ENCODE data around the gene APBB2. TPM values are rescaled to one million over a fixed set of nuclear protein-coding genes. Genes with fewer than 3 reads are reported as not detected.

The APBB2 gene
- total and polyA plus RNA-seq, 3 experiments from 2014 or later, result 0.86 to 1.1 TPM; not detected in 1

GRCh38 chr4:41183021-41183553, 31.3 kb downstream of the APBB2 start:
- Histone ChIP-seq H3K4me3 (ENCODE audit: low read length) (no peak overlapping the region), H3K9me3 (ENCODE audit: low read length) (no peaks in the 10 kb centered on the region), H3K36me3 (ENCODE audit: insufficient read depth, low read length) (no peaks in the 10 kb centered on the region), H3K27me3 (ENCODE audit: insufficient read depth, low read length, poor library complexity, severe bottlenecking) (peaks cover 5% of the 10 kb centered on the region), H3K27ac (ENCODE audit: low read depth, low read length) (no peak overlapping the region), H3K4me1 (ENCODE audit: insufficient read depth, low read length) (no peaks in the 10 kb centered on the region)
- ChIA-PET POLR2A (no interaction called here), CTCF (no interaction called here)
- Mint-ChIP-seq H3K36me3 (no peaks in the 10 kb centered on the region), H3K27ac (no peak overlapping the region), H3K4me3 (no peak overlapping the region), H3K27me3 (peaks cover 0 to 2% of the 10 kb centered on the region in 2 donors), H3K9me3 (peaks cover 0 to 2% (median 0%) of the 10 kb centered on the region in 5 donors), H3K4me1 (no peaks in the 10 kb centered on the region)
- no peak for DNase-seq

- H3K27me3 ChIP-seq (ENCODE audit: insufficient read depth, low read length, poor library complexity, severe bottlenecking), result no peaks in the 10 kb centered on the region
- CTCF ChIA-PET, result interaction anchor here (1.3 kb wide), 1 partner anchor 10 kb away, joined by 3 read pairs; no protein-coding TSS in a partner anchor
Measured at GRCh38 chr4:41181037-41181436, 33.3 kb downstream of the APBB2 start.

GRCh38 chr4:41179498-41180195, 34.7 kb downstream of the APBB2 start:
- Histone ChIP-seq H3K27ac (ENCODE audit: low read depth, low read length) (no peak overlapping the region), H3K4me1 (ENCODE audit: insufficient read depth, low read length) (no peaks in the 10 kb centered on the region), H3K9me3 (ENCODE audit: low read length) (no peaks in the 10 kb centered on the region), H3K27me3 (ENCODE audit: insufficient read depth, low read length, poor library complexity, severe bottlenecking) (no peaks in the 10 kb centered on the region), H3K36me3 (ENCODE audit: insufficient read depth, low read length) (no peaks in the 10 kb centered on the region), H3K4me3 (ENCODE audit: low read length) (no peak overlapping the region)
- peaks cover 0 to 3% of the 10 kb centered on the region in 2 donors for H3K27me3 Mint-ChIP-seq
- no peak overlapping the region for H3K27ac Mint-ChIP-seq
- H3K9me3 Mint-ChIP-seq, result peaks cover 0 to 5% (median 0%) of the 10 kb centered on the region in 5 donors
- ChIA-PET CTCF (no interaction called here), POLR2A (no interaction called here)
- H3K4me1 Mint-ChIP-seq, result no peaks in the 10 kb centered on the region
- H3K4me3 Mint-ChIP-seq, result no peak overlapping the region
- no peaks in the 10 kb centered on the region for H3K36me3 Mint-ChIP-seq
- DNase-seq, result no peak

More at GRCh38 chr4:41181037-41181436, 33.3 kb downstream of the APBB2 start:
- no peak for DNase-seq
- Histone ChIP-seq H3K4me1 (ENCODE audit: insufficient read depth, low read length) (no peaks in the 10 kb centered on the region), H3K27ac (ENCODE audit: low read depth, low read length) (no peak overlapping the region), H3K4me3 (ENCODE audit: low read length) (no peak overlapping the region), H3K9me3 (ENCODE audit: low read length) (no peaks in the 10 kb centered on the region), H3K36me3 (ENCODE audit: insufficient read depth, low read length) (no peaks in the 10 kb centered on the region)
- POLR2A ChIA-PET, result no interaction called here
- Mint-ChIP-seq H3K4me3 (no peak overlapping the region), H3K36me3 (no peaks in the 10 kb centered on the region), H3K9me3 (peaks cover 0 to 5% (median 0%) of the 10 kb centered on the region in 5 donors), H3K4me1 (no peaks in the 10 kb centered on the region), H3K27me3 (peaks cover 0 to 3% of the 10 kb centered on the region in 2 donors), H3K27ac (no peak overlapping the region)

- Histone ChIP-seq H3K4me1 (ENCODE audit: insufficient read depth, low read length) (no peaks in the 10 kb centered on the region), H3K36me3 (ENCODE audit: insufficient read depth, low read length) (no peaks in the 10 kb centered on the region), H3K4me3 (ENCODE audit: low read length) (no peak overlapping the region), H3K27ac (ENCODE audit: low read depth, low read length) (no peak overlapping the region), H3K9me3 (ENCODE audit: low read length) (no peaks in the 10 kb centered on the region), H3K27me3 (ENCODE audit: insufficient read depth, low read length, poor library complexity, severe bottlenecking) (no peaks in the 10 kb centered on the region)
- Mint-ChIP-seq H3K36me3 (no peaks in the 10 kb centered on the region), H3K4me3 (no peak overlapping the region), H3K27me3 (peaks cover 0 to 3% of the 10 kb centered on the region in 2 donors), H3K9me3 (peaks cover 0 to 5% (median 0%) of the 10 kb centered on the region in 5 donors), H3K4me1 (no peaks in the 10 kb centered on the region), H3K27ac (no peak overlapping the region)
- CTCF ChIA-PET, result no interaction called here
- POLR2A ChIA-PET, result no interaction called here
- DNase-seq, result no peak
Measured at GRCh38 chr4:41178372-41179370, 35.7 kb downstream of the APBB2 start.

DNA sequence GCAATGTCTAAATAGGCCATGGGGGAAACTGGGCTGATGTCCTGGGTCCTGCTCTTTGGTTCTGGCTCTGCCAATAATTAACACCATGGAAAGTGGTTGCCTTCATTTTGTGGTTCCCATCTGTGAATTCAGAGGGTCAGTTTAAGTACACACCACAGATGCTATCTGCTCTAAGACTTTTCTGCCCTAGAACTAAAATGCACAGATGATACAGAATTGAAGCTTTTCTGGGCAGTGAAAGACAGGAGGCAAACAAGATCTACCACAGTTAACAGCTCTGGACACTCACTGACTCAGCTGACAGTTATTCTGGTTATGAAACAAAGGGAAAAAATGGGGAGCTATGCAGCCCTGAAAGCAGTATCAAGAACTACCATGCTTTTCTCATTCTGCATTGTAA, 37.3 kb downstream of the APBB2 start:
- no peak overlapping the region for H3K4me3 Mint-ChIP-seq
- H3K4me1 Mint-ChIP-seq, result no peaks in the 10 kb centered on the region
- ChIA-PET CTCF (no interaction called here), POLR2A (no interaction called here)
- no peak overlapping the region for H3K27ac ChIP-seq (ENCODE audit: low read depth, low read length)
- no peak overlapping the region for H3K4me3 ChIP-seq (ENCODE audit: low read length)
- H3K27me3 ChIP-seq (ENCODE audit: insufficient read depth, low read length, poor library complexity, severe bottlenecking), result no peaks in the 10 kb centered on the region
- no peaks in the 10 kb centered on the region for H3K36me3 Mint-ChIP-seq
- H3K36me3 ChIP-seq (ENCODE audit: insufficient read depth, low read length), result no peaks in the 10 kb centered on the region
- no peak overlapping the region for H3K27ac Mint-ChIP-seq
- H3K27me3 Mint-ChIP-seq, result peaks cover 0 to 3% of the 10 kb centered on the region in 2 donors
- no peaks in the 10 kb centered on the region for H3K9me3 ChIP-seq (ENCODE audit: low read length)
- no peaks in the 10 kb centered on the region for H3K4me1 ChIP-seq (ENCODE audit: insufficient read depth, low read length)
- H3K9me3 Mint-ChIP-seq, result peaks cover 0 to 5% (median 0%) of the 10 kb centered on the region in 5 donors
- DNase-seq, result no peak

DNA sequence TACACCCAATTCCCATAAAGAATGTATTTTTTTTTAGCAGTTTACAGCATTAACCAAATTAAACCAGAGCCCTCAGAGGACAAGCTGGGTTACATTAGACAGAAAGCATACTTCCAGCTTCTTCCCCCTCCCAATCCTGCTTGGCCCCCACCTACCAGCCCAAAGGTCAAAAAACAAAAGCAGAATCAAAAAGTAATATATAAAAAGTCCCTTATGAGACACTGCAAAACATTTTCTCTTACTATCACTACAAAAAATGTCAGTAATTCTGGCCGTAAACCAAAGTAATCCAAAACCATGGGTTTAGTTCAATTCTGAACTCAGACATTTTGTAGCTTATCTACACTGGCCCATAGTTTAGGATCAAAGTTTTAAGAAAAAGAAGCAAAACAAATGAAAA, 38.0 kb downstream of the APBB2 start:
- Mint-ChIP-seq H3K9me3 (peaks cover 0 to 5% (median 0%) of the 10 kb centered on the region in 5 donors), H3K4me1 (no peaks in the 10 kb centered on the region), H3K36me3 (no peaks in the 10 kb centered on the region), H3K27me3 (peaks cover 0 to 3% of the 10 kb centered on the region in 2 donors), H3K4me3 (no peak overlapping the region), H3K27ac (no peak overlapping the region)
- no peaks in the 10 kb centered on the region for H3K9me3 ChIP-seq (ENCODE audit: low read length)
- no peaks in the 10 kb centered on the region for H3K36me3 ChIP-seq (ENCODE audit: insufficient read depth, low read length)
- no peaks in the 10 kb centered on the region for H3K27me3 ChIP-seq (ENCODE audit: insufficient read depth, low read length, poor library complexity, severe bottlenecking)
- H3K4me3 ChIP-seq (ENCODE audit: low read length), result no peak overlapping the region
- DNase-seq, result no peak
- no peak overlapping the region for H3K27ac ChIP-seq (ENCODE audit: low read depth, low read length)
- H3K4me1 ChIP-seq (ENCODE audit: insufficient read depth, low read length), result no peaks in the 10 kb centered on the region
- ChIA-PET CTCF (no interaction called here), POLR2A (no interaction called here)

DNA sequence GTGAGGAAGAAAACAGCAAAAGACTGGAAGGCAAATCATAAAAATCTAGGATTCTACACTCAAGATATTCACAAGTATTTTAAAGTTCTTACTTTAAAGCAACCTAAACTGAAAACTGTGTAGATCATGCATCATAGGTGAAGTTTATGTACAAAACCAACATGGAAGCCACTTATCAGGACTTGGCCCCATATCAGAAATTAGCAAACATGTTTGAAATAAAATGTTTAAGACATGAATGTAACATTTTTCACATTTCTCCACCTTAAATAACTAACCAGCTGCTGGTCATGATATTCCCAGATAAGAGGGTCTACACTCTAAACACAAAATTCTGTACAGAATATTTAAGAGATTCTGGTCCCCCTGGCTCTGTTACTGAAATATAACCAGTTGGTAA, 38.5 kb downstream of the APBB2 start:
- Mint-ChIP-seq H3K36me3 (no peaks in the 10 kb centered on the region), H3K27ac (no peak overlapping the region), H3K4me1 (no peaks in the 10 kb centered on the region), H3K27me3 (peaks cover 0 to 3% of the 10 kb centered on the region in 2 donors), H3K4me3 (no peak overlapping the region), H3K9me3 (peaks cover 0 to 5% (median 0%) of the 10 kb centered on the region in 5 donors)
- CTCF ChIA-PET, result no interaction called here
- POLR2A ChIA-PET, result no interaction called here
- DNase-seq, result no peak
- Histone ChIP-seq H3K27ac (ENCODE audit: low read depth, low read length) (no peak overlapping the region), H3K9me3 (ENCODE audit: low read length) (no peaks in the 10 kb centered on the region), H3K4me3 (ENCODE audit: low read length) (no peak overlapping the region), H3K27me3 (ENCODE audit: insufficient read depth, low read length, poor library complexity, severe bottlenecking) (no peaks in the 10 kb centered on the region), H3K4me1 (ENCODE audit: insufficient read depth, low read length) (no peaks in the 10 kb centered on the region), H3K36me3 (ENCODE audit: insufficient read depth, low read length) (no peaks in the 10 kb centered on the region)

DNA sequence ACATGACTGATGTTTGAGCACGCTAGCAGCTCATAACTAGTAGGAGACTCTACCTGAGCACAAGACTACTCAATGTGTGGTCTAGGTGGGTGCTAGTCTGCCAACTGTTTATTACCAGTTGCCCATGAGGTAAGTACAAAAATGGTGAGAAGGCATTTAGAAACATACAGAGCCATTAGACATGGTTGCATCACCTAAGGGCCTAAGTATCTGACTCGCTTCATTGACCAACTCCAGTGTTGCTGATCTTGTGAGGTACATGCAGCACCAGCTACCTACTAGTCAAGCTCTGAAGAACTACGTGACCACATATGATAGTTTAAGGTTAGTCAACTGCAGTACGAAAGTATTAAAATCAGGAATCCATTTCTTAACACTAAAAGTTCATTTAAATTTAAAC, 39.9 kb downstream of the APBB2 start:
- no peaks in the 10 kb centered on the region for H3K36me3 Mint-ChIP-seq
- POLR2A ChIA-PET, result no interaction called here
- H3K36me3 ChIP-seq (ENCODE audit: insufficient read depth, low read length), result no peaks in the 10 kb centered on the region

More for the DNA sequence above, 39.9 kb downstream of the APBB2 start:
- Mint-ChIP-seq H3K9me3 (peaks cover 0 to 5% (median 0%) of the 10 kb centered on the region in 5 donors), H3K27me3 (peaks cover 0 to 3% of the 10 kb centered on the region in 2 donors), H3K4me1 (no peaks in the 10 kb centered on the region), H3K27ac (no peak overlapping the region), H3K4me3 (no peak overlapping the region)
- no peaks in the 10 kb centered on the region for H3K4me1 ChIP-seq (ENCODE audit: insufficient read depth, low read length)
- no peak for DNase-seq
- H3K27me3 ChIP-seq (ENCODE audit: insufficient read depth, low read length, poor library complexity, severe bottlenecking), result no peaks in the 10 kb centered on the region
- H3K27ac ChIP-seq (ENCODE audit: low read depth, low read length), result no peak overlapping the region
- no peak overlapping the region for H3K4me3 ChIP-seq (ENCODE audit: low read length)
- CTCF ChIA-PET, result no interaction called here
- no peaks in the 10 kb centered on the region for H3K9me3 ChIP-seq (ENCODE audit: low read length)
